Measurements from ENCODE around the gene MORC1.
"Not testable (repeated sequence)": the region's sequence is repeated elsewhere in the genome, so short reads cannot be mapped to it uniquely, and the experiment has no call there.

The MORC1 gene
- 0 to 0.05 reads per million in 2 donors for total RNA-seq

GRCh38 chr3:109117939-109118338 is at the start of gene MORC1:
Gene MORC1 (minus strand): TSS chr3:109118134. CDS start chr3:109118059, 75 bp downstream.
- no peak for DNase-seq

GRCh38 chr3:109165905-109166304 is 48.0 kb upstream of the MORC1 start:
- no peak for DNase-seq

GRCh38 chr3:109161487-109162123 is 43.7 kb upstream of the MORC1 start:
- DNase-seq: no peak

- no peak for DNase-seq
These were observed 37.9 kb upstream of the MORC1 start for GRCh38 chr3:109155828-109156227.

GRCh38 chr3:109154979-109155378 is 37.0 kb upstream of the MORC1 start:
- no peak for DNase-seq

- DNase-seq: no peak
These were observed 34.4 kb upstream of the MORC1 start for GRCh38 chr3:109152320-109152719.

GRCh38 chr3:109149078-109149477 is 31.1 kb upstream of the MORC1 start:
- no peak for DNase-seq

- DNase-seq: no peak
These were observed 25.7 kb upstream of the MORC1 start for GRCh38 chr3:109143646-109144045.

GRCh38 chr3:109140318-109140717 is 22.4 kb upstream of the MORC1 start:
- no peak for DNase-seq

GRCh38 chr3:109137761-109138160 is 19.8 kb upstream of the MORC1 start:
- no peak for DNase-seq

- no peak for DNase-seq
These were observed 18.6 kb upstream of the MORC1 start, which contains the start of gene C3orf85 for GRCh38 chr3:109136523-109136922. Gene C3orf85 (plus strand): TSS chr3:109136719. CDS start chr3:109136848, 129 bp downstream.

GRCh38 chr3:109133474-109133816 is 15.5 kb upstream of the MORC1 start:
- not testable (repeated sequence) for DNase-seq

GRCh38 chr3:109132801-109133473 is 15.0 kb upstream of the MORC1 start:
- DNase-seq: no peak

- DNase-seq: no peak
These were observed 13.3 kb upstream of the MORC1 start for GRCh38 chr3:109131276-109131675.

- DNase-seq: no peak
These were observed 9.6 kb upstream of the MORC1 start for GRCh38 chr3:109127553-109127952.

GRCh38 chr3:109125902-109126301 is 8.0 kb upstream of the MORC1 start:
- no peak for DNase-seq

GRCh38 chr3:109122690-109123089 is 4.8 kb upstream of the MORC1 start:
- DNase-seq: no peak

- DNase-seq: no peak
These were observed 650 bp upstream of the MORC1 start for GRCh38 chr3:109118584-109118983.

GRCh38 chr3:109116031-109116430 is 1.9 kb downstream of the MORC1 start:
- no peak for DNase-seq

GRCh38 chr3:109115451-109115850 is 2.5 kb downstream of the MORC1 start:
- no peak for DNase-seq

- no peak for DNase-seq
These were observed 3.2 kb downstream of the MORC1 start for GRCh38 chr3:109114746-109115145.

GRCh38 chr3:109112946-109113760 is 4.8 kb downstream of the MORC1 start:
- DNase-seq: no peak

- no peak for DNase-seq
These were observed 8.4 kb downstream of the MORC1 start for GRCh38 chr3:109109574-109109973.

Measured in activated gamma-delta T cell (primary cell).